Measurements from ENCODE around the gene CDK18.
"Not testable (repeated sequence)": the region's sequence is repeated elsewhere in the genome, so short reads cannot be mapped to it uniquely, and the experiment has no call there.

Gene CDK18

GRCh38 chr1:205504311-205505075 lies at the start of gene CDK18:
CDK18 (plus strand) TSS chr1:205504669; CDS start chr1:205523168, 18,499 bp downstream.
- no peak for FAIRE-seq

DNA sequence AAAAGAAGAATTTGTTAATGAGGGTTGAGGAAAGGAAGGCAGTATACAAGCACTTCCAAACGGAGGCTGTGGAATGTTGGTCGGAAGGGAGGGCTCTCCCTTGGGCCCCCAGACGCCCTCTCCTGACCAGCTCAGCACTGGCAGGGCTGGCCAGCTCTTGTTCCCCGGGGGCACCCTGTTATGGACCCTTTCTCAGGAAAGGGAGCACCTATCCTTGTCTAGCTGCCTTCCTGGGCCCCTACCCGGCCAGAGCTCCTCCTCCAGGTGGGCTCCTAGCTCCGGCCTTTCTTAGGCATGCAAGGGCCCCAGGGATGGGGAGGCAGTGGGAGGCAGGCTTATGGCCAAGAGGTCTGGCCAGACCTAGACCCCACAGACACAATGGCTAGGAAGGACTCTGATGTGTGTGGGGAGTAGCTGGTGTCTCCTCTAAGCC lies 49.5 kb upstream of the CDK18 start:
- FAIRE-seq = no peak

DNA sequence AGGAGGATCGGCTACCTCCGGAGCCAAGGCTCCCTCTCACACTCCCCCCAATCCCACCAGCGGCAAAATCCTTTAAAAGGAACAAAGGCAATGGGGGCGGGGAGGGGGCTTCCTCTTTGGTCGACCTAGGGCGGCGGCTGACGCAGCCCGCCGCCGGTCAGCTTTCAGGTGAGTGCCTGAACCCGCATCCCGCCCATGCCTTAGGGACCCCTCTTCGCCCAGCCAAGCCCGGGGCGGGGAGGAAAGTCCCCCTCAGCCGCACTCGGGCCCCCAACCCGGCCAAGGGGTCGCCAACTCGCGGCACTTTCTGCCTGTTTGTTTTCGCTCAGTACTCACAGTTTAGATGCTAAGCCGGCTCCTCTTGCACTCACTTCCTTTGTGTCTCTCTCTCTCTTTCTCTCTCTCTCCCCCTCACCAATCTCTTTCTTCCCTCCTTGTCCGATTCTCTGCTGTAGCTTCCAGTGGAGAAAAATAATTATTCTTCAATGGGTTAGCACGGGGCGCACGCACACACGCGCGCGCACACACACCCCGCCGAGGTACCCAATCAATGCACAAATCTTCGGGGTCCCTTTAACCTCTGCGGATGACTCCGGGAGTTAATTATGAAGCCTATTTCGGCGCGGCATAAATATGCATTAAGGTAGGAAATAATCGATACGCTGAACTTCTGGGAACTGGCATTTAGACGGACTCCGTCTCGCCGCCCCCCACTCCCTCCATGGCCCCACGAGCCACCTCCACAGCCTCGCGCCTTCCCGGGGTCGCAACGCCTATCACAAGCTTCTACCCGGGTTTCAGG lies 48.7 kb upstream of the CDK18 start, which contains the start of gene BLACAT1:
Gene BLACAT1, minus strand, starts transcription at position 465 of the 802 bp plus-strand sequence.
- no peak for FAIRE-seq

GRCh38 chr1:205456383-205456867 lies 48.0 kb upstream of the CDK18 start:
- no peak for FAIRE-seq

- no peak for FAIRE-seq
These were observed 47.4 kb upstream of the CDK18 start for GRCh38 chr1:205456868-205457745.

GRCh38 chr1:205458777-205459566 lies 45.5 kb upstream of the CDK18 start:
- no peak for FAIRE-seq

GRCh38 chr1:205465392-205465791 lies 39.1 kb upstream of the CDK18 start:
- no peak for FAIRE-seq

DNA sequence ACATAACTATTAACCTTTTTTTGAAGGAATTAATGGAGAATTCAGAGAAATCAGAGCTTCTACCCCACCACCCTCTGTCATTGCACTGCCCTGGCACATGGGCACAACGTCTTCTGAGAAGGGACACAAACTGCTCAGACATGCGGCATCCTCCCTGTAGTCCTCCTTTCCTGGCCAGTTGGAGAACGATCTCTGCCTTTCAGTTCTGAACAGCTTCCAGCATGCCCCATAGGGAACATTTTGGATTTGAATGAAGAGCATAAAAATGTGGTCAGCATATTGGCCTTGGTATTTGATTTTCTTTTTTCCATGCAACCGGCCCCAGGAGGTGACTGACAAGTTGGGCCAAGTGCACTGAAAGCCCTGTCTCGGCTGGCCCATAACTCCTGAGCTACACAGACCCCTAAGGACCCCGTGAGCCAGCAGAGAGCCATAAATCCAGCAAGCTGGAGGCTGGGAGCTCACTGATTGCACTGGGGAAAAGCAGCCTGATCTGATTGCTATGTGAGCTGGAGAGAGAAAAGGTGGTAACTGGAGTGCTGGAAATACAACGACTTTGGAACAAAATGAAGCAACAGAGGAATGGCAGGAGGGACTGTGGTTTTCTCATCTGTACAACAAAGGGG lies 37.8 kb upstream of the CDK18 start:
- no peak for FAIRE-seq

- FAIRE-seq = no peak
These were observed 34.3 kb upstream of the CDK18 start for GRCh38 chr1:205470131-205470530.

DNA sequence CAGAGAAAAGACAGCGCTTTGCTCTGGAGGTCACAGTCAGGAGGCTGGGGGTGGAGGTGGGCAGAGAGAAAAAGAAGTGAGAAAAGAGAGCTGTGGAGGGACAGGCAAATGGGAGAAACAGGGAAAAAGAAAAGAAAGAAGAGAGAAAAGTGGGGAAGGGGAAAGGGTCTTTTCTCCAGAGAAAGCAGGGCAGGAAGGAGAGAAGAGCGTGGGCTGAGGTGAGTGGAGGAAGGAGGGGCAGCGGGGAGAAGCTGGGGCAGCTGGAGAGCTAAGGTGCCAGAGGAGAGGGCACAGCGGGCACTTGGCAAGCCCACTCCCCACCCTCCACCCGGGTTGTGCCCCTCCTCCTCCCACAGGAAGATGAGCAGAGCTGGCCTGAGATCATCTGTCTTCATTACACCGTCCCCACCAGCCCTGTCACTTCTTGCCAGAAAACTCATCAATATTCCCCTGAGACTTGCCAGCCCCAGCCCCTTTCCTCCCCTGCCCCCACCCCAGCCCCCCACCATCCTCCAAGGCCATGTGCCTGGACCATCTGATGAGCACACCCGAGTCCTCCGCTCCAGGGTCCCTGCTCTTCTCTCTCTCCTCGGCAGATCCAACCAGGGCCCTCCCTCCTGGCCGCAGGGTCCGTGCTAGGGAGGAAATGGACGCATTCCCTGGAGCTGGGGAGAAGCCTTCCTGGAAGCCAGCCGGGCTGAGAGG lies 31.6 kb upstream of the CDK18 start:
- FAIRE-seq = no peak

- FAIRE-seq = no peak
These were observed 31.0 kb upstream of the CDK18 start for GRCh38 chr1:205473475-205473874.

GRCh38 chr1:205473966-205474365 lies 30.5 kb upstream of the CDK18 start:
- FAIRE-seq = no peak

GRCh38 chr1:205474571-205474970 lies 29.9 kb upstream of the CDK18 start:
- no peak for FAIRE-seq

DNA sequence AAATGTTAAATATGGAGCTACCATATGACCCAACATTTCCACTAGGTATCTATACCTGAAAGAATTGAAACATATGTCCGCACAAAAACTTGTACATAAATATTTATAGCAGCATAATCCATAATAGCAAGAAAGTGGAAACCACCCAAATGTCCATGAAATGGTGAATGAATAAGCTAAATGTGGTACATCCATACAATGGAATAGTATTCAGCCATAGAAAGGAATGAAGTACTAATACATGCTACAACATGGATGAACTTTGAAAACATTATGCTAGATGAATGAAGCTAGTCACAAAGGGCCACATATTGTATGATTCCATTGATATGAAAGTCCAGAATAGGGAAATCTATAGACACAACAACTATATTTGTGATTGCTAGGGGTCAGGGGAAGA lies 28.6 kb upstream of the CDK18 start:
- no peak for FAIRE-seq

GRCh38 chr1:205476648-205477047 lies 27.8 kb upstream of the CDK18 start:
- no peak for FAIRE-seq

DNA sequence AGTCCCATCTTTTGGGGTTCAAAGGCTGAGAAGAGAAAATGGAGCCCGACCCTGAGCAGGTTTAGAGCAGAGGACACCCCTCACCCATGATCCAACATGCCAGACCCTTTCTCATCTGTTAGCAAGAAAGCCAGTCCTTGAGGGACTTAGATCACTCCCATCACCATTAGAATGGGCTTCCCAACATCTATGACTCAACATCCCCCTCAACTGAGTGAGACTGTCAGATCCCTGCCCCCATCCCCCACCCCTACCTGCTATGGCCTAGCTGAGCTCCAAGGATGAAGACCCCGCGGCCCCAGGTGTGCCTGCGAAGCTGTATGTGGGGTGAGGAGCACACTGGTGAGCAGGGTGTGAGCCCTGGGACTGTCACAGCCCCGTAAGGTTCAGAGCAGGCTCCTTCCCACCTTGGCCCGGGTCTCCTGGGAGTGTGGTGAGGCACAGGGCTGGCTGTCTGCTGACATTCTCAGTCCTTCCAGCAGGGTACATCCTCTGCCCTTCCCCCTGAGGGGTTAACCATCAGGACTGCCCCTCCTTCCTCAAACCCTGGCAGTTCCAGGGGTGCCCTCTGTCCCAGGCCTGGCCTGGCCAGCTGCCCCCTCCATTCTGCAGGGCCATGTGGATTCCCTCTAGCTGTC lies 27.2 kb upstream of the CDK18 start:
- no peak for FAIRE-seq

DNA sequence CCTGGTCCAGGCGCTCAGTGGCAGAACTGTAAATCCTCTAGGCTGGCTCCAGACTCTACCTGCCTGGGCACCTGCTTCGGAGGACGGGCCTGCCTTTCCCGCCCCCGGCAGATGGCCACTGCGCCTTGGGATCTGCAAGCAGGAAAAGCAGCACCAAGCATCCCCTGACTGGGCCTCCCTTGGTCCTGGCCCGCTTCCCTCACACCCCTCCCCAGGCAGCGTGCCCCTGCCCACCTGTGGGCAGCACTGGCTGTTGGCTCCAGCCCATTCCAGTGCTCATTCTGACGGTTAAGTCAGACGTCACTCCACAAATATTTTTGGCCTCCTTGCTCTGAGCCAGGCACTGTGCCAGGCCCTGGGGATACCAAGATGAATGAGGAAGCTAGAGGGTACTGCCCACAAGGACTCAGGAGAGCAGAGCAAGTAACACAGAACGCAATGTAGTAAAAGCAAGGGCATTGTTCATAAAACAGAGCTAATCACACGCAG lies 26.7 kb upstream of the CDK18 start:
- FAIRE-seq = no peak

- FAIRE-seq = not testable (repeated sequence)
These were observed 25.5 kb upstream of the CDK18 start for GRCh38 chr1:205478985-205479384.

GRCh38 chr1:205480349-205480985 lies 24.0 kb upstream of the CDK18 start:
- no peak for FAIRE-seq
